HG03045 (cell line): ENCODE measurements around the gene CXCL13.
"Not testable (repeated sequence)": the region's sequence is repeated elsewhere in the genome, so short reads cannot be mapped to it uniquely, and the experiment has no call there.

Experiments used
- ATAC-seq: cut with Tn5 transposase; IDR thresholded peaks from one replicate; pipeline ENCODE4 v1.9.1; 2021; ENCODE audit warnings: mild to moderate bottlenecking, moderate library complexity; ENCODE audit not compliant: unreplicated experiment

The CXCL13 gene

GRCh38 chr4:77652237-77652897, 46.7 kb downstream of the CXCL13 start:
- ATAC-seq: no peak

- no peak for ATAC-seq
Observed at GRCh38 chr4:77653162-77653758, 47.6 kb downstream of the CXCL13 start.

- ATAC-seq: not testable (repeated sequence)
Observed at GRCh38 chr4:77660318-77660717, 54.7 kb downstream of the CXCL13 start.
